ENCODE measurements around the gene CYB5RL. TPM values are rescaled to one million over a fixed set of nuclear protein-coding genes. Genes with fewer than 3 reads are reported as not detected.
A peak's percentile ranks its signal among the peaks of the same experiment; 100 is the strongest.
"Not testable (repeated sequence)": the region's sequence is repeated elsewhere in the genome, so short reads cannot be mapped to it uniquely, and the experiment has no call there.

The CYB5RL gene
- total and polyA plus RNA-seq, 7 donors: 0.89 to 6.4 (median 3.2) TPM

DNA sequence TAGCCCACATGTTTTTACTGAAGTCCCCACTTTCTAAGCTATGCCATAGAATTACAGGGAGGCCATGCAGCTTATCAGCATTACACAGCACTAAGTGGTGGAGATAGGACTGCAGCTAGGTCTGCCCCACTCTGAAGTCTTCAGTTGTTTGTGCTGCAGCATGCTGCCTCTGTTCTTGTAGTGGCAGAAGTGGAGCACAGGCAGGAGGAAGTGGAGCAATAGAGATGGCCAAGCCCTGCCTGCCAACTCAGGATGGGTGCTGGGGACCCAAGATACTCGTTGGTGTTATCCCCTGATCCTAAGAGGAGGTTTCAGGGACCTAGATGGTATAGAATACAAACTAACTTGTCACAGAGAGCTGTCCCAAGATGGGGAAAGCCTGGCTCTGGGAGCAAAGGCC, 13.0 kb upstream of the CYB5RL start:
- TF ChIP-seq, protein P1, sequence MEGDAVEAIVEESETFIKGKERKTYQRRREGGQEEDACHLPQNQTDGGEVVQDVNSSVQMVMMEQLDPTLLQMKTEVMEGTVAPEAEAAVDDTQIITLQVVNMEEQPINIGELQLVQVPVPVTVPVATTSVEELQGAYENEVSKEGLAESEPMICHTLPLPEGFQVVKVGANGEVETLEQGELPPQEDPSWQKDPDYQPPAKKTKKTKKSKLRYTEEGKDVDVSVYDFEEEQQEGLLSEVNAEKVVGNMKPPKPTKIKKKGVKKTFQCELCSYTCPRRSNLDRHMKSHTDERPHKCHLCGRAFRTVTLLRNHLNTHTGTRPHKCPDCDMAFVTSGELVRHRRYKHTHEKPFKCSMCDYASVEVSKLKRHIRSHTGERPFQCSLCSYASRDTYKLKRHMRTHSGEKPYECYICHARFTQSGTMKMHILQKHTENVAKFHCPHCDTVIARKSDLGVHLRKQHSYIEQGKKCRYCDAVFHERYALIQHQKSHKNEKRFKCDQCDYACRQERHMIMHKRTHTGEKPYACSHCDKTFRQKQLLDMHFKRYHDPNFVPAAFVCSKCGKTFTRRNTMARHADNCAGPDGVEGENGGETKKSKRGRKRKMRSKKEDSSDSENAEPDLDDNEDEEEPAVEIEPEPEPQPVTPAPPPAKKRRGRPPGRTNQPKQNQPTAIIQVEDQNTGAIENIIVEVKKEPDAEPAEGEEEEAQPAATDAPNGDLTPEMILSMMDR (IDR thresholded peaks at IDR 0.05): no peak
- Histone ChIP-seq H3K36me3 (ENCODE audit: insufficient read depth in 1 of 2, low read depth in 1 of 2) (peaks cover 22 to 100% of the 10 kb centered on the region in 2 donors), H3K27me3 (ENCODE audit: insufficient read depth in 3 of 3, low read length in 2 of 3) (no peaks in the 10 kb centered on the region), H3K9me3 (no peaks in the 10 kb centered on the region), H3K4me1 (no peaks in the 10 kb centered on the region), H3K27ac (no peak overlapping the region), H3K4me3 (no peak overlapping the region)
- DNase-seq (no peak), ATAC-seq (no peak)
- intact Hi-C loops (cut with DNase I): no loop called here
- WGBS, 3 donors: 65 to 82% (median 72%) methylated on average over 1 of the region's 1 CpG

DNA sequence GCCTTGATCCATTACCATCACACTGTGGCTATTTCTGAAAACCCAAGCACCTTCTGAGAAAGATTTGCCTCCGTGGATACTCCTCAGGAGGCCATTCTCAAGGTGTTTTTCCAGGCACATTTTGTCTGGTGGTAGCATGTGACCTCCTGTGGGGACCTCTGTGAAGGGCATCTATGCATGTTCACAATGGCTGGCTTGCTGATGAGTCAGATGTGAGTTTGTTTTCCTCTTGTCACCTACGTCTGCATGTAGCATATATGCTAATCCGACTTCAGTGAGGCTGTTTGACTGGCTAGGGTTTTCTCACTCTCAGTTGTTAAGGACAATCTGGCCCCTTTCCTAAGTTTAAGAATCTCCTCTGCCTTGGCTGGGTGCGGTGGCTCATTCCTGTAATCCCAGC, 8.1 kb upstream of the CYB5RL start:
- not testable (repeated sequence) for H3K4me3 ChIP-seq; H3K27ac ChIP-seq; ATAC-seq; H3K9me3 ChIP-seq; H3K27me3 ChIP-seq (ENCODE audit: insufficient read depth in 3 of 3, low read length in 2 of 3); H3K4me1 ChIP-seq; DNase-seq
- H3K36me3 ChIP-seq (ENCODE audit: insufficient read depth in 1 of 2, low read depth in 1 of 2): peaks cover 25 to 85% of the 10 kb centered on the region in 2 donors
- 64 to 73% (median 64%) methylated on average over 4 of the region's 4 CpGs for WGBS, 3 donors
- intact Hi-C loops (cut with DNase I): loop anchor here in 1 of 2 donors (10.0 kb wide), 1 partner anchor 93 kb away; no protein-coding TSS in a partner anchor

DNA sequence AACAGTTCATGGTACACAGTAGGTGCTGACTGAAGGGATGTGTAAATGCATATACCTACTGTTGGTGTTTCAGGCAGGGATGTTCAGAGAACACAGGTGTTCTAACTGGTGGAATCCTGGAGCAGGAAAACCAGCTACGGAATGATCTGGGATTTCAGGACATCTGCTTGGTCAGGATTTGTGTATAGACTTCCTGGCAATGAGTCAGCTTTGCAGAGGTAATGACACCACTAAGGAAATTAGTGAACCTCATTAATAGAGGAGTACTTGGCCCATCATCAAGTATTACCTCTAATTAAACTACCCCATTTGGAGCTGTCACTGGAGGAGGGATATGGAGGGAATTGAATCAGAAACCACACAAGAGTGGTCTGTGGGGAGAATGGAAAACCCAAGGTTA, 7.5 kb upstream of the CYB5RL start:
- Histone ChIP-seq H3K9me3 (no peaks in the 10 kb centered on the region), H3K27me3 (ENCODE audit: insufficient read depth in 3 of 3, low read length in 2 of 3) (no peaks in the 10 kb centered on the region), H3K4me1 (peaks cover 3% of the 10 kb centered on the region), H3K27ac (no peak overlapping the region), H3K4me3 (no peak overlapping the region), H3K36me3 (ENCODE audit: insufficient read depth in 1 of 2, low read depth in 1 of 2) (peaks cover 24 to 85% of the 10 kb centered on the region in 2 donors)
- WGBS, 3 donors: 47 to 70% (median 66%) methylated on average over 1 of the region's 1 CpG
- intact Hi-C loops (cut with DNase I): loop anchor here in 1 of 2 donors (10.0 kb wide), 1 partner anchor 92 kb away; no protein-coding TSS in a partner anchor
- TF ChIP-seq, protein P1 (IDR thresholded peaks at IDR 0.05): no peak
- ATAC-seq (no peak), DNase-seq (no peak)

DNA sequence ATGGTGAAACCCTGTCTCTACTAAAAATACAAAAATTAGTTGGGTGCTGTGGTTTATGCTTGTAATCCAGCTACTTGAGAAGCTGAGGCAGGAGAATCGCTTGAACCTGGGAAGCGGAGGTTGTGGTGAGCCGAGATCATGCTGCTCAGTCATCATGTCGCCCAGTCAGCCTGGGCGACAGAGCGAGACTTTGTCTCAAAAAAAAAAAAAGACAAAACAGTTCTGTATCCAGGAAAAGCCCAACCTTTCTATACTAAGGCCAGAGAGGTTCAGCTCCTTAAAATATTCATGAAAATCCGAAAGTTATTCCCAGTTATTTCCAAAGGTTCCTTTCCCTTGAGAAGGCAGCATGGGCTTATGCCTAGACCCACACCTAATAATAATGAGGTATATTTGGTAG, 4.4 kb upstream of the CYB5RL start:
- ATAC-seq (no peak), DNase-seq (no peak)
- peaks cover 17 to 54% of the 10 kb centered on the region in 2 donors for H3K36me3 ChIP-seq (ENCODE audit: insufficient read depth in 1 of 2, low read depth in 1 of 2)
- H3K27me3 ChIP-seq (ENCODE audit: insufficient read depth in 3 of 3, low read length in 2 of 3): no peaks in the 10 kb centered on the region
- H3K4me3 ChIP-seq: no peak overlapping the region
- TF ChIP-seq, protein P1 (IDR thresholded peaks at IDR 0.05): no peak
- H3K4me1 ChIP-seq: peaks cover 16% of the 10 kb centered on the region
- H3K9me3 ChIP-seq: no peaks in the 10 kb centered on the region
- 71 to 84% (median 76%) methylated on average over 7 of the region's 7 CpGs for WGBS, 3 donors
- intact Hi-C loops (cut with DNase I): loop anchor here (5.0 to 10.0 kb wide), 4 partner anchors 82 to 278 kb away; no protein-coding TSS in a partner anchor
- no peak overlapping the region for H3K27ac ChIP-seq

DNA sequence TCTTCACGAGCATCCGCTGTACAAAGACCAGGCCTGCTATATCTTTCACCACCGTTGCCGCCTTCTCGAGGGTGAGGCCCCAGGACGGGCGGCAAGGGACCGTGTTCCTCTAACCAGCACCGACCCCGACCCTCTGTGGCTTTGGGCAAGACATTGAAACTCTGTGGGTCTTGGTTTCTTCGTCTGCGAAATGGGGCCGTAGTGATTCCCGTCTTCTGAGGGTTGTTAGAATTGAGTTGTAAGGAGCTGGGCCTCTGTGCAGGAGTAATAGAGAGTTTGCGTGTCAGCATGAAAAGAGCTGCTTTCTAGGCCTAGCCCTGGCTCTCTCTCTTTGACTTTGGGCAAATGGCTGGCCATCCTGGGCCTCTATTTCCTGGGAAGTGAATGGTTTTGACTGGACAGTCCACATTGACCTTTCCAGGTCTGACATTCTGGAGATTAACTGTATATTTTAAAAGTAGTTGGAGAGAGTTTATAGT, 728 bp upstream of the CYB5RL start:
- Histone ChIP-seq H3K9me3 (no peaks in the 10 kb centered on the region), H3K4me1 (peaks cover 20% of the 10 kb centered on the region), H3K27ac (peak overlapping the region; percentile 80), H3K4me3 (peak overlapping the region; percentile 79), H3K27me3 (ENCODE audit: insufficient read depth in 3 of 3, low read length in 2 of 3) (no peaks in the 10 kb centered on the region), H3K36me3 (ENCODE audit: insufficient read depth in 1 of 2, low read depth in 1 of 2) (peaks cover 5 to 25% of the 10 kb centered on the region in 2 donors)
- TF ChIP-seq, protein P1 (IDR thresholded peaks at IDR 0.05): no peak
- DNase-seq (no peak), ATAC-seq (peak in 3 of 4 donors; percentile 2 to 31 (median 22))
- WGBS, 3 donors: 1 to 2% (median 1%) methylated on average over 15 of the region's 15 CpGs
- intact Hi-C loops (cut with DNase I): loop anchor here (5.0 to 10.0 kb wide), 4 partner anchors 78 to 282 kb away; no protein-coding TSS in a partner anchor
